ENCODE data around the gene TSPAN18. TPM values are rescaled to one million over a fixed set of nuclear protein-coding genes. Genes with fewer than 3 reads are reported as not detected.
A peak's percentile ranks its signal among the peaks of the same experiment; 100 is the strongest.

TSPAN18 gene
- polyA plus RNA-seq, 4 donors, result 47.8 to 59.6 (median 53.6) TPM

GRCh38 chr11:44709966-44710365 lies 16.8 kb upstream of the TSPAN18 start:
- no peak for DNase-seq (ENCODE audit: low read depth in 4 of 4, low spot score in 3 of 4)

GRCh38 chr11:44711113-44711786 lies 15.5 kb upstream of the TSPAN18 start:
- DNase-seq (ENCODE audit: low read depth in 4 of 4, low spot score in 3 of 4), result no peak

- no peak for DNase-seq (ENCODE audit: low read depth in 4 of 4, low spot score in 3 of 4)
Measured at GRCh38 chr11:44711787-44712608, 14.8 kb upstream of the TSPAN18 start.

- no peak for DNase-seq (ENCODE audit: low read depth in 4 of 4, low spot score in 3 of 4)
Measured at GRCh38 chr11:44713022-44713421, 13.7 kb upstream of the TSPAN18 start.

- no peak for DNase-seq (ENCODE audit: low read depth in 4 of 4, low spot score in 3 of 4)
Measured at GRCh38 chr11:44716256-44716655, 10.5 kb upstream of the TSPAN18 start.

GRCh38 chr11:44718057-44718456 lies 8.7 kb upstream of the TSPAN18 start:
- no peak for DNase-seq (ENCODE audit: low read depth in 4 of 4, low spot score in 3 of 4)

GRCh38 chr11:44718612-44719390 lies 8.0 kb upstream of the TSPAN18 start:
- DNase-seq (ENCODE audit: low read depth in 4 of 4, low spot score in 3 of 4), result no peak

GRCh38 chr11:44725016-44725685 lies 1.6 kb upstream of the TSPAN18 start:
- DNase-seq (ENCODE audit: low read depth in 4 of 4, low spot score in 3 of 4), result no peak

- DNase-seq (ENCODE audit: low read depth in 4 of 4, low spot score in 3 of 4), result no peak
Measured at GRCh38 chr11:44725757-44726282, 942 bp upstream of the TSPAN18 start.

- no peak for DNase-seq (ENCODE audit: low read depth in 4 of 4, low spot score in 3 of 4)
Measured at GRCh38 chr11:44727114-44727372, 281 bp downstream of the TSPAN18 start.

- peak in 2 of 4 donors; percentile 53 to 57 for DNase-seq (ENCODE audit: low read depth in 4 of 4, low spot score in 3 of 4)
Measured at GRCh38 chr11:44727373-44728287, 868 bp downstream of the TSPAN18 start.

GRCh38 chr11:44728491-44728910 lies 1.7 kb downstream of the TSPAN18 start:
- DNase-seq (ENCODE audit: low read depth in 4 of 4, low spot score in 3 of 4), result no peak

- no peak for DNase-seq (ENCODE audit: low read depth in 4 of 4, low spot score in 3 of 4)
Measured at GRCh38 chr11:44729063-44729462, 2.3 kb downstream of the TSPAN18 start.

GRCh38 chr11:44729713-44730112 lies 3.0 kb downstream of the TSPAN18 start:
- no peak for DNase-seq (ENCODE audit: low read depth in 4 of 4, low spot score in 3 of 4)

GRCh38 chr11:44730775-44731174 lies 4.0 kb downstream of the TSPAN18 start:
- DNase-seq (ENCODE audit: low read depth in 4 of 4, low spot score in 3 of 4), result no peak

- DNase-seq (ENCODE audit: low read depth in 4 of 4, low spot score in 3 of 4), result no peak
Measured at GRCh38 chr11:44731685-44732430, 5.1 kb downstream of the TSPAN18 start.

- DNase-seq (ENCODE audit: low read depth in 4 of 4, low spot score in 3 of 4), result no peak
Measured at GRCh38 chr11:44732564-44732963, 5.8 kb downstream of the TSPAN18 start.

GRCh38 chr11:44733877-44734276 lies 7.1 kb downstream of the TSPAN18 start:
- DNase-seq (ENCODE audit: low read depth in 4 of 4, low spot score in 3 of 4), result no peak

- DNase-seq (ENCODE audit: low read depth in 4 of 4, low spot score in 3 of 4), result no peak
Measured at GRCh38 chr11:44734843-44735381, 8.2 kb downstream of the TSPAN18 start.
